Parathyroid adenoma (tissue), 2 donors: ENCODE data around the gene VPS41.

ENCODE experiments used
- H2AFZ ChIP-seq: fragments of 300-600 bp; sonication (generic); one replicate; pipeline ENCODE4 v1.7.0; 2017; ENCODE audit warnings: antibody characterized with exemption, mild to moderate bottlenecking
- H3K27ac ChIP-seq: fragments of 300-600 bp; sonication (generic); one replicate; pipeline ENCODE4 v1.7.0; 2017
- H3K27me3 ChIP-seq: fragments of 300-600 bp; sonication (generic); one replicate; pipeline ENCODE4 v1.7.0; 2017; ENCODE audit warnings: low read length; ENCODE audit not compliant: control insufficient read depth, insufficient read depth
- H3K36me3 ChIP-seq: fragments of 300-600 bp; sonication (generic); one replicate; pipeline ENCODE4 v1.7.0; 2017; ENCODE audit warnings: low read length; ENCODE audit not compliant: control insufficient read depth, insufficient read depth
- H3K4me1 ChIP-seq: fragments of 300-600 bp; sonication (generic); one replicate; pipeline ENCODE4 v1.7.0; 2017; ENCODE audit warnings: control low read depth
- H3K4me2 ChIP-seq: fragments of 300-600 bp; sonication (generic); one replicate; pipeline ENCODE4 v1.7.0; 2017; ENCODE audit warnings: low read length
- H3K4me3 ChIP-seq: fragments of 300-600 bp; sonication (generic); one replicate; pipeline ENCODE4 v1.7.0; 2017; ENCODE audit warnings: low read depth, low read length
- H3K79me2 ChIP-seq: fragments of 300-600 bp; sonication (generic); one replicate; pipeline ENCODE4 v1.7.0; 2017; ENCODE audit warnings: control low read depth
- H3K9ac ChIP-seq: fragments of 300-600 bp; sonication (generic); one replicate; pipeline ENCODE4 v1.7.0; 2017; ENCODE audit warnings: mild to moderate bottlenecking
- H3K9me3 ChIP-seq: fragments of 300-600 bp; sonication (generic); one replicate; pipeline ENCODE4 v1.7.0; 2017; ENCODE audit warnings: low read length; ENCODE audit not compliant: control insufficient read depth
- CTCF ChIP-seq: fragments of 300-600 bp; sonication (generic); IDR thresholded peaks from one replicate; pipeline ENCODE4 v1.7.0; 2017; ENCODE audit warnings: antibody characterized with exemption, mild to moderate bottlenecking
- donor health status: primary hyperparathyroidism.

The VPS41 gene

GRCh38 chr7:38731215-38731614 is 177.8 kb downstream of the VPS41 start:
- Histone ChIP-seq H3K9ac (no peak overlapping the region), H3K27ac (no peak overlapping the region), H3K4me3 (no peak overlapping the region), H3K79me2 (no peaks in the 10 kb centered on the region), H3K4me1 (no peaks in the 10 kb centered on the region), H2AFZ (no peak overlapping the region), H3K9me3 (no peaks in the 10 kb centered on the region), H3K4me2 (no peak overlapping the region), H3K27me3 (no peaks in the 10 kb centered on the region), H3K36me3 (no peaks in the 10 kb centered on the region)
- TF ChIP-seq CTCF = no peak

GRCh38 chr7:38728145-38728544 is 180.8 kb downstream of the VPS41 start:
- H3K4me1 ChIP-seq = no peaks in the 10 kb centered on the region
- no peak overlapping the region for H3K4me3 ChIP-seq
- no peaks in the 10 kb centered on the region for H3K27me3 ChIP-seq
- H3K36me3 ChIP-seq = no peaks in the 10 kb centered on the region
- no peak overlapping the region for H2AFZ ChIP-seq
- TF ChIP-seq CTCF = no peak
- no peak overlapping the region for H3K4me2 ChIP-seq
- H3K9ac ChIP-seq = no peak overlapping the region
- H3K9me3 ChIP-seq = no peaks in the 10 kb centered on the region
- H3K79me2 ChIP-seq = no peaks in the 10 kb centered on the region
- no peak overlapping the region for H3K27ac ChIP-seq

GRCh38 chr7:38727184-38727940 is 181.6 kb downstream of the VPS41 start:
- H3K4me1 ChIP-seq = no peaks in the 10 kb centered on the region
- H3K36me3 ChIP-seq = no peaks in the 10 kb centered on the region
- no peak overlapping the region for H3K9ac ChIP-seq
- no peaks in the 10 kb centered on the region for H3K79me2 ChIP-seq
- H3K4me3 ChIP-seq = no peak overlapping the region
- TF ChIP-seq CTCF = no peak
- no peak overlapping the region for H2AFZ ChIP-seq
- H3K9me3 ChIP-seq = no peaks in the 10 kb centered on the region
- no peak overlapping the region for H3K27ac ChIP-seq
- no peaks in the 10 kb centered on the region for H3K27me3 ChIP-seq
- no peak overlapping the region for H3K4me2 ChIP-seq

- Histone ChIP-seq H3K36me3 (no peaks in the 10 kb centered on the region), H3K27ac (no peak overlapping the region), H3K4me1 (no peaks in the 10 kb centered on the region), H3K27me3 (no peaks in the 10 kb centered on the region), H3K4me2 (no peak overlapping the region), H3K9me3 (no peaks in the 10 kb centered on the region), H3K9ac (no peak overlapping the region), H3K79me2 (no peaks in the 10 kb centered on the region), H3K4me3 (no peak overlapping the region), H2AFZ (no peak overlapping the region)
- no peak for TF ChIP-seq CTCF
Observed at GRCh38 chr7:38723327-38723726, 185.7 kb downstream of the VPS41 start.

- Histone ChIP-seq H3K9me3 (no peaks in the 10 kb centered on the region), H3K4me3 (no peak overlapping the region)
Observed at GRCh38 chr7:38716397-38716796, 192.6 kb downstream of the VPS41 start.

More at GRCh38 chr7:38716397-38716796, 192.6 kb downstream of the VPS41 start:
- Histone ChIP-seq H3K9ac (no peak overlapping the region), H3K27me3 (no peaks in the 10 kb centered on the region), H3K27ac (no peak overlapping the region), H2AFZ (no peak overlapping the region), H3K79me2 (no peaks in the 10 kb centered on the region), H3K4me2 (no peak overlapping the region), H3K4me1 (no peaks in the 10 kb centered on the region), H3K36me3 (no peaks in the 10 kb centered on the region)
- no peak for TF ChIP-seq CTCF
